Urinary bladder (tissue), 4 donors: ENCODE data around the gene NPDC1. TPM values are rescaled to one million over a fixed set of nuclear protein-coding genes. Genes with fewer than 3 reads are reported as not detected.

ENCODE experiments used
- DNase-seq: peaks from one replicate; pipeline ENCODE4 v3.0.0-alpha.2; 2015; ENCODE audit errors: extremely low spot score
- H3K27ac ChIP-seq: one replicate; pipeline ENCODE4 v1.5.1; 2013; ENCODE audit warnings: low read depth, mild to moderate bottlenecking, moderate library complexity
- H3K36me3 ChIP-seq: one replicate; pipeline ENCODE4 v1.6.1; 2013; ENCODE audit warnings: mild to moderate bottlenecking, moderate library complexity; ENCODE audit not compliant: insufficient read depth
- H3K4me1 ChIP-seq: one replicate; pipeline ENCODE4 v1.6.1; 2013; ENCODE audit warnings: mild to moderate bottlenecking, moderate library complexity; ENCODE audit not compliant: insufficient read depth
- H3K4me3 ChIP-seq: one replicate; pipeline ENCODE4 v1.5.1; 2013; ENCODE audit warnings: low read depth, low read length
- WGBS: extraction: QIAGEN DNeasy Blood & Tissue Kit; methylation state at CpG from one replicate; pipeline ENCODE4 v1.1.7; 2013; 5-methylcytosine and 5-hydroxymethylcytosine counted together
- polyA plus RNA-seq: library from polyadenylated mRNA; stranded (reverse); fragments of 200-250 nt; gene quantifications from one replicate; pipeline ENCODE4 v1.2.3, GENCODE V29; 2013
- total RNA-seq: library from RNA; depleted of rRNA; stranded (reverse); fragments of >200 nt; gene quantifications from one replicate; pipeline ENCODE4 v1.2.3, GENCODE V29; 2014
- donor health status: healthy with polysubstance abuse.
- donor health status: healthy.

The NPDC1 gene
- total and polyA plus RNA-seq, 2 donors: 17.9 to 120 TPM

GRCh38 chr9:137079401-137079787 lies 33.4 kb upstream of the NPDC1 start:
- no peak overlapping the region for H3K4me3 ChIP-seq
- H3K27ac ChIP-seq: no peak overlapping the region
- 86% methylated on average over 13 of the region's 13 CpGs for WGBS
- H3K4me1 ChIP-seq: no peaks in the 10 kb centered on the region
- peaks cover 2% of the 10 kb centered on the region for H3K36me3 ChIP-seq
- no peak for DNase-seq

DNA sequence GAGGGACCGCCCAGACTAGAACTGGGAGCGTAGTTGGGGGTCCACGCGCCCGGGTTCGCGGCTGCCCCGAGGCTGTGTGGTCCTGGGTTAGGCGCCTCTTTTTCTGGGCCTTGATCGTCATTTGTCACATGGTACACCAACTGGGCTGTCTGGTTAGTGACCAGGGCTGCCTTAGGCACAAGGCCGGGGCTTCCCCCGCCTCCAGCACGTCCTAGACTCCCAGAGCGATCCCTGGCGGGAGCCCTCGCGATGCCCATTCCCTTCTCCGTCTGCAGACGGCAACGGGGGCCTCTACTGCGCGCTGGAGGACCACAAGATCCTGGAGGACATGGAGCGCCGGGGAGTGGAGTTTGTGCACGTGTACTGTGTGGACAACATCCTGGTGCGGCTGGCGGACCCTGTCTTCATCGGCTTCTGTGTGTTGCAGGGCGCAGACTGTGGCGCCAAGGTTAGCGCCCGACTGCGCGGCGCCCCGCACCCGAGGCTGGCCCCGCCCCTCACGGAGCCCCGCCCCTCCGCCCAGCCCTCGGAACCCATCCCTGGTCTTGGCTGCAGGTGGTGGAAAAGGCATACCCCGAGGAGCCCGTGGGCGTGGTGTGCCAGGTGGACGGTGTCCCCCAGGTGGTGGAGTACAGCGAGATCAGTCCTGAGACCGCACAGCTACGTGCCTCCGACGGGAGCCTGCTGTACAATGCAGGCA lies 32.9 kb upstream of the NPDC1 start:
- Histone ChIP-seq H3K27ac (no peak overlapping the region), H3K36me3 (peaks cover 2% of the 10 kb centered on the region), H3K4me3 (peak overlapping the region; percentile 92), H3K4me1 (no peaks in the 10 kb centered on the region)
- DNase-seq: no peak
- 59% methylated on average over 51 of the region's 51 CpGs for WGBS

DNA sequence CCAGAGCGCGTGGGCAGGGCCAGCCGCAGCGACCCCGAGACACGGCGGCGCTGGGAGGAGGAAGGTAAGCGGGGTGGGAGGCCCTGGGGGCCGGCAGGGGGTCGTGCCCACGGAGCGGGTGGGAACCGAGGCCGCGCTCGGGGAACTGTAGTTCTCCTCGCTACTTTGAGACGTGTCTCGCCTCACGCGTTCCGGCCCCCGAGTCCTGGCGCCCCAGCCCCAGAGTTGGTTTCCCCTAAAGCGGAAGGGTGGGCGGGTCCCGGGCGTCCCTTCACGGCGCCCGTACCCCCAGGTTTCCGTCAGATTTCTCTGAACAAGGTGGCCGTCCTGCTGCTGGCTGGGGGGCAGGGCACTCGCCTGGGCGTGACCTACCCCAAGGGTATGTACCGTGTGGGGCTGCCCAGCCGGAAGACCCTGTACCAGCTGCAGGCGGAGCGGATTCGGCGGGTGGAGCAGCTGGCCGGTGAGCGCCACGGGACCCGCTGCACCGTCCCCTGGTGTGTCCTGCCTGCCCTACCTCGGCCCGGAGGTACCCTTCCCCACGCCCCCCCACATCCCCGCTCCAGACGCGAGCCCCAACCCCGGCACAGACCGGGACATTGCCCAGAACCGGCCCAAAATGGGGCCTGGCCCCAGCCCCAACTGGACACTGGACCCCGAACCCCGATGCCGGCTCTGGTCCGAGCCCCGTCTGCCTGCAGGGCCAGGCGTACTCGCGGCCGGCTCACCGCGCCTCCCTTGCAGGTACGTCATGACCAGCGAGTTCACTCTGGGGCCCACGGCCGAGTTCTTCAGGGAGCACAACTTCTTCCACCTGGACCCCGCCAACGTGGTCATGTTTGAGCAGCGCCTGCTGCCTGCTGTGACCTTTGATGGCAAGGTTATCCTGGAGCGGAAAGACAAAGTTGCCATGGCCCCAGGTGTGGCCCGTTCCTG lies 32.0 kb upstream of the NPDC1 start:
- WGBS: 15% methylated on average over 76 of the region's 76 CpGs

GRCh38 chr9:137077010-137077747 lies 31.2 kb upstream of the NPDC1 start, which contains the start of gene UAP1L1:
UAP1L1 (plus strand) TSS chr9:137077517; CDS start chr9:137077533, 16 bp downstream.
- WGBS: 2% methylated on average over 81 of the region's 87 CpGs
- H3K4me3 ChIP-seq: peak within 1 kb of the TSS; percentile 92
- H3K27ac ChIP-seq: peak within 1 kb of the TSS; percentile 31
- peaks cover 2% of the 10 kb centered on the region for H3K36me3 ChIP-seq
- DNase-seq: no peak
- H3K4me1 ChIP-seq: no peaks in the 10 kb centered on the region

More for the DNA sequence above, 32.0 kb upstream of the NPDC1 start:
- peak overlapping the region; percentile 92 for H3K4me3 ChIP-seq
- H3K36me3 ChIP-seq: peaks cover 2% of the 10 kb centered on the region
- H3K4me1 ChIP-seq: no peaks in the 10 kb centered on the region
- no peak for DNase-seq
- peak overlapping the region; percentile 30 for H3K27ac ChIP-seq

DNA sequence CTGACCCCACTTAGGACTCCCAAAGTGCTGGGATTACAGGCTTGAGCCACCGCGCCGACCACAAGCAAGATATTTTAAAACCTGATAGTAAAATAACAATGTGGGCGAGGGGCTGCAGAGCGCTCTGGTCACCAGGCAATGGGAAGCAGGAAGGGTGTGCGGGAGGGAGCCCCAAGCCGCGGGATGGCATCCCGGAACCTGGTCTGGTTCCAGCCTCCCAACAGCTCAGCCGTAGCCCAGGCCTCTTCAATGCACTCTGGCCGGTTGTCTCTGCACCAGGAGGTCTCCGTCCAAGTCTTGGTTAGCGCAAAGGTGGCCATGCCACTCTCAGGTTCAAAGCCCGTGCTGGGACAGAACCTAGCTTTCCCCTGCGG lies 30.6 kb upstream of the NPDC1 start:
- 65% methylated on average over 15 of the region's 15 CpGs for WGBS
- no peaks in the 10 kb centered on the region for H3K4me1 ChIP-seq
- H3K27ac ChIP-seq: no peak overlapping the region
- no peak for DNase-seq
- H3K4me3 ChIP-seq: peak overlapping the region; percentile 92
- peaks cover 2% of the 10 kb centered on the region for H3K36me3 ChIP-seq

GRCh38 chr9:137075275-137075775 lies 29.3 kb upstream of the NPDC1 start:
- no peak overlapping the region for H3K4me3 ChIP-seq
- no peak overlapping the region for H3K27ac ChIP-seq
- no peak for DNase-seq
- 86% methylated on average over 12 of the region's 12 CpGs for WGBS
- H3K4me1 ChIP-seq: no peaks in the 10 kb centered on the region
- H3K36me3 ChIP-seq: no peaks in the 10 kb centered on the region

- WGBS: 80% methylated on average over 12 of the region's 12 CpGs
- no peak for DNase-seq
- H3K4me1 ChIP-seq: no peaks in the 10 kb centered on the region
- no peak overlapping the region for H3K4me3 ChIP-seq
- H3K36me3 ChIP-seq: no peaks in the 10 kb centered on the region
- H3K27ac ChIP-seq: no peak overlapping the region
These were observed 28.8 kb upstream of the NPDC1 start for GRCh38 chr9:137074657-137075274.

DNA sequence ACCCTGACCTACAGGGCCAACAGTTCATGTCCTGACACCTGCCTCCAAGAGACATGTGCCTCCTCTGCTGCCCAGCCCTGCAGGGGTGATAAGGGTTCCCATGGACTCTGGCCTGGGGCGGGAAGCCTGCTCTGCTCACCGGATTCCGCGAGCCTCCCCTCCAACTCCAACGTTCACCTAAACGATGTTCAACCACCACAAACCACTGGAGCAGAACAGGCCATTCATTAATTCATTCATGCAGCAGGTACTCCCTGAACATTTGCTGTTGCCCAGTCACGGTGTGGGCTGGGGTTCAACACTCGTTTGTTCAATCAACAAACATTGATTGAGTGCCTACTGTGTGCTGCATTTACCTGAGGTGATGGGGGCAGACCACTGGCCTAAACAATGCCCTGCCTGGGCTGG lies 28.0 kb upstream of the NPDC1 start:
- Histone ChIP-seq H3K4me3 (no peak overlapping the region), H3K27ac (no peak overlapping the region), H3K4me1 (no peaks in the 10 kb centered on the region), H3K36me3 (no peaks in the 10 kb centered on the region)
- WGBS: 90% methylated on average over 8 of the region's 8 CpGs
- no peak for DNase-seq

DNA sequence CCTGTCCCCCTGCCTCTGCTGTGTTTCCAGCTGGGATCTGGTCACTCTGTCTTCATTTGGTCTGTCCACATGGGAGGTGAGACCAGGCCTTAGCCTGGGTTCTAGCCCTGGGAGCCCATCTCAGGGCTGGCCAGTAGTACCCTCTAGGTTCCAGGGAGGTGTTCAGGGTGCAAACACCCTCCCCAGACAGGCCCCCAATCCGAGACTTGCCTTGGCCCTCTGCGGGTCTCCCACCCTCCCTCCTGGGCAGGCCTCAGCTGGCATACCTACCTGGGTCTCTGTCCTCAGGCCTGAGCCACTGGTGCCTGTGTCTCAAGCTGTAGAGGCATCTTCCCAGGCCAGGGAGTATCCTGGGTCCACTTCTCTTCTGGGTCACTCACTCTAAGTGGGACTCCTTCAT lies 25.3 kb upstream of the NPDC1 start:
- DNase-seq: no peak
- WGBS: 89% methylated on average over 2 of the region's 2 CpGs
- Histone ChIP-seq H3K4me3 (no peak overlapping the region), H3K36me3 (no peaks in the 10 kb centered on the region), H3K27ac (no peak overlapping the region), H3K4me1 (no peaks in the 10 kb centered on the region)

DNA sequence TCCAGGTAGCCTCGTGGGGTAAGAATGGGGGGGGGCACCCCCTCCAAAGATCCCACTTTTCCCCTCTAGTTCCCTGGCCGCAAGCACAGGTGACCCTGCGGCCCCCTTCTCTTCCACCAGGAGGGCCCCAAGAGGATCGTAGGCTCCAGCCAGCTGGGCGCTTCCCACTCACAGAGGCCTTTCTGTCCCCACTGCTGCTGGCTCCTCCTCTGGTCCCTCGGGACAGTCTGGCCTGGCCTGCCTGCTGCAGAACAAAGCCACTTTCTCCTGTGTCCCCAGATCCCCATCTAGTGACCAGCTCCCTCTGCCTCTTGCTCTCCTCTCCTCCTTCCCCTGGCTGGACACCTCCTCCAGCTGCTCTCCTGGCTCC lies 24.9 kb upstream of the NPDC1 start:
- no peaks in the 10 kb centered on the region for H3K4me1 ChIP-seq
- peak overlapping the region; percentile 30 for H3K4me3 ChIP-seq
- WGBS: 37% methylated on average over 6 of the region's 6 CpGs
- peak overlapping the region; percentile 5 for H3K27ac ChIP-seq
- H3K36me3 ChIP-seq: no peaks in the 10 kb centered on the region
- no peak for DNase-seq

GRCh38 chr9:137070201-137070905 lies 24.4 kb upstream of the NPDC1 start, which contains the start of gene SAPCD2:
SAPCD2 (minus strand) TSS chr9:137070557; CDS start chr9:137070460, 97 bp downstream.
- Histone ChIP-seq H3K36me3 (no peaks in the 10 kb centered on the region), H3K27ac (peak within 1 kb of the TSS; percentile 5), H3K4me1 (no peaks in the 10 kb centered on the region), H3K4me3 (peak within 1 kb of the TSS; percentile 30)
- under 1% methylated on average over 74 of the region's 74 CpGs for WGBS
- peak; percentile 74 for DNase-seq

- no peak overlapping the region for H3K27ac ChIP-seq
- no peaks in the 10 kb centered on the region for H3K36me3 ChIP-seq
- no peaks in the 10 kb centered on the region for H3K4me1 ChIP-seq
- peak overlapping the region; percentile 30 for H3K4me3 ChIP-seq
- no peak for DNase-seq
- WGBS: 6% methylated on average over 52 of the region's 52 CpGs
These were observed 23.6 kb upstream of the NPDC1 start for GRCh38 chr9:137069508-137070091.
